DMS53 (cell line): ENCODE data around the gene NRF1.

Experiments used
- DNase-seq: peaks from one replicate; lab custom pipeline; 2025; lab: John Stamatoyannopoulos, UW

Gene NRF1

GRCh38 chr7:129740574-129741410, 129.3 kb downstream of the NRF1 start:
- no peak for DNase-seq

- peak; percentile 96 for DNase-seq
Measured at GRCh38 chr7:129741743-129742213, 130.3 kb downstream of the NRF1 start.

GRCh38 chr7:129742256-129742655, 130.7 kb downstream of the NRF1 start:
- no peak for DNase-seq

- no peak for DNase-seq
Measured at GRCh38 chr7:129746857-129747529, 135.5 kb downstream of the NRF1 start.

GRCh38 chr7:129748356-129749109, 137.0 kb downstream of the NRF1 start:
- no peak for DNase-seq

GRCh38 chr7:129750091-129750490, 138.6 kb downstream of the NRF1 start:
- DNase-seq = no peak

- no peak for DNase-seq
Measured at GRCh38 chr7:129750501-129750900, 139.0 kb downstream of the NRF1 start.

- no peak for DNase-seq
Measured at GRCh38 chr7:129751916-129752315, 140.4 kb downstream of the NRF1 start.

GRCh38 chr7:129752760-129753159, 141.2 kb downstream of the NRF1 start:
- no peak for DNase-seq

- no peak for DNase-seq
Measured at GRCh38 chr7:129754406-129754805, 142.9 kb downstream of the NRF1 start.

- no peak for DNase-seq
Measured at GRCh38 chr7:129757991-129758390, 146.5 kb downstream of the NRF1 start.

GRCh38 chr7:129762387-129762969, 151.0 kb downstream of the NRF1 start:
- no peak for DNase-seq

GRCh38 chr7:129764247-129765084, 152.9 kb downstream of the NRF1 start:
- DNase-seq = no peak

GRCh38 chr7:129765352-129765751, 153.8 kb downstream of the NRF1 start:
- DNase-seq = no peak

GRCh38 chr7:129767120-129768015, 155.8 kb downstream of the NRF1 start:
- no peak for DNase-seq

GRCh38 chr7:129768614-129769399, 157.3 kb downstream of the NRF1 start:
- no peak for DNase-seq

- DNase-seq = no peak
Measured at GRCh38 chr7:129769400-129769774, 157.9 kb downstream of the NRF1 start.

- no peak for DNase-seq
Measured at GRCh38 chr7:129769866-129770808, 158.6 kb downstream of the NRF1 start.
